Inferior parietal cortex (tissue), 1 donor: Measurements from ENCODE around the gene NTRK2.
A peak's percentile ranks its signal among the peaks of the same experiment; 100 is the strongest.
"Not testable (repeated sequence)": the region's sequence is repeated elsewhere in the genome, so short reads cannot be mapped to it uniquely, and the experiment has no call there.

Experiments
- DNase-seq: peaks from one replicate; pipeline ENCODE4 v3.0.0-alpha.2; 2016; ENCODE audit errors: extremely low spot score

Gene NTRK2

GRCh38 chr9:84893419-84894128, 224.0 kb downstream of the NTRK2 start:
- no peak for DNase-seq

GRCh38 chr9:84894859-84895258, 225.3 kb downstream of the NTRK2 start:
- DNase-seq, result no peak

- DNase-seq, result no peak
These were observed 228.0 kb downstream of the NTRK2 start for GRCh38 chr9:84897362-84898094.

GRCh38 chr9:84898188-84898587, 228.7 kb downstream of the NTRK2 start:
- DNase-seq, result no peak

GRCh38 chr9:84898618-84899017, 229.1 kb downstream of the NTRK2 start:
- DNase-seq, result not testable (repeated sequence)

GRCh38 chr9:84899326-84899725, 229.8 kb downstream of the NTRK2 start:
- DNase-seq, result no peak

GRCh38 chr9:84900421-84900820, 230.9 kb downstream of the NTRK2 start:
- DNase-seq, result no peak

GRCh38 chr9:84903963-84904362, 234.4 kb downstream of the NTRK2 start:
- no peak for DNase-seq

- no peak for DNase-seq
These were observed 247.2 kb downstream of the NTRK2 start for GRCh38 chr9:84916769-84917168.

- DNase-seq, result peak; percentile 72
These were observed 248.0 kb downstream of the NTRK2 start for GRCh38 chr9:84917366-84918070.

GRCh38 chr9:84919440-84919839, 249.9 kb downstream of the NTRK2 start:
- no peak for DNase-seq

- DNase-seq, result no peak
These were observed 251.6 kb downstream of the NTRK2 start for GRCh38 chr9:84921175-84921574.

- DNase-seq, result no peak
These were observed 252.5 kb downstream of the NTRK2 start for GRCh38 chr9:84922051-84922450.

GRCh38 chr9:84924266-84924665, 254.7 kb downstream of the NTRK2 start:
- DNase-seq, result no peak

- no peak for DNase-seq
These were observed 255.8 kb downstream of the NTRK2 start for GRCh38 chr9:84925225-84925872.

- no peak for DNase-seq
These were observed 257.3 kb downstream of the NTRK2 start for GRCh38 chr9:84926793-84927192.

- no peak for DNase-seq
These were observed 258.9 kb downstream of the NTRK2 start for GRCh38 chr9:84928419-84928818.

GRCh38 chr9:84929068-84929467, 259.5 kb downstream of the NTRK2 start:
- DNase-seq, result no peak

- peak; percentile 48 for DNase-seq
These were observed 263.5 kb downstream of the NTRK2 start for GRCh38 chr9:84932915-84933527.

- peak; percentile 64 for DNase-seq
These were observed 266.1 kb downstream of the NTRK2 start for GRCh38 chr9:84935528-84936117.

GRCh38 chr9:84937180-84937579, 267.7 kb downstream of the NTRK2 start:
- DNase-seq, result peak; percentile 43
